C4-2B (cell line): ENCODE results near the gene MOCS1.

Experiments
- ZFX ChIP-seq: fragments of 450-650 bp; IDR thresholded peaks from 2 replicates; pipeline ENCODE4 v1.6.1; 2017
- TF ChIP-seq, protein P1 (sequence below): fragments of 450-650 bp; conservative IDR thresholded peaks from 2 replicates; pipeline ENCODE4 v1.5.1; 2017; ENCODE audit warnings: mild to moderate bottlenecking

DNA sequence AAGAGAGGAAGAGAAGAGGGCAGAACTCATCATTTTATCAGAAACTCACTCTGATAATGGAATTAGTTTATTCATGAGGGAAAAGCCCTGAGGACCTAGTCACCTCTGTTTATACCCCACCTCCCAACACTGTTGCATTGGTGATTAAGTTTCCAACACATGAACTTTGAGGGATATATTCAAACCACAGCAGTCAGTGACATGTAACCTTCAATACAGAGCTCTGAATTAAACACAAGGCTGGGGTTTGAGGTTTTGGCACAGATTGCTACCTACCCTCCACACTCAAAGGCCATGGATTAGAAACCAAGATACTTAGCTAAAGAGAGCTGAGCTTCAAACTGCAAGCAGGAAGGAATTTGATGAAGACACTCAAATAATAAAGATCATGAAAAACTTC lies 48.5 kb upstream of the MOCS1 start:
- TF ChIP-seq, protein P1, sequence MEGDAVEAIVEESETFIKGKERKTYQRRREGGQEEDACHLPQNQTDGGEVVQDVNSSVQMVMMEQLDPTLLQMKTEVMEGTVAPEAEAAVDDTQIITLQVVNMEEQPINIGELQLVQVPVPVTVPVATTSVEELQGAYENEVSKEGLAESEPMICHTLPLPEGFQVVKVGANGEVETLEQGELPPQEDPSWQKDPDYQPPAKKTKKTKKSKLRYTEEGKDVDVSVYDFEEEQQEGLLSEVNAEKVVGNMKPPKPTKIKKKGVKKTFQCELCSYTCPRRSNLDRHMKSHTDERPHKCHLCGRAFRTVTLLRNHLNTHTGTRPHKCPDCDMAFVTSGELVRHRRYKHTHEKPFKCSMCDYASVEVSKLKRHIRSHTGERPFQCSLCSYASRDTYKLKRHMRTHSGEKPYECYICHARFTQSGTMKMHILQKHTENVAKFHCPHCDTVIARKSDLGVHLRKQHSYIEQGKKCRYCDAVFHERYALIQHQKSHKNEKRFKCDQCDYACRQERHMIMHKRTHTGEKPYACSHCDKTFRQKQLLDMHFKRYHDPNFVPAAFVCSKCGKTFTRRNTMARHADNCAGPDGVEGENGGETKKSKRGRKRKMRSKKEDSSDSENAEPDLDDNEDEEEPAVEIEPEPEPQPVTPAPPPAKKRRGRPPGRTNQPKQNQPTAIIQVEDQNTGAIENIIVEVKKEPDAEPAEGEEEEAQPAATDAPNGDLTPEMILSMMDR = no peak
- TF ChIP-seq ZFX = no peak
